ENCODE data around the gene ABCC6. TPM values are rescaled to one million over a fixed set of nuclear protein-coding genes. Genes with fewer than 3 reads are reported as not detected.
"Not testable (repeated sequence)": the region's sequence is repeated elsewhere in the genome, so short reads cannot be mapped to it uniquely, and the experiment has no call there.

Gene ABCC6
- total RNA-seq, 2 donors from 2014 or later, result 0.41 to 1.5 TPM

DNA sequence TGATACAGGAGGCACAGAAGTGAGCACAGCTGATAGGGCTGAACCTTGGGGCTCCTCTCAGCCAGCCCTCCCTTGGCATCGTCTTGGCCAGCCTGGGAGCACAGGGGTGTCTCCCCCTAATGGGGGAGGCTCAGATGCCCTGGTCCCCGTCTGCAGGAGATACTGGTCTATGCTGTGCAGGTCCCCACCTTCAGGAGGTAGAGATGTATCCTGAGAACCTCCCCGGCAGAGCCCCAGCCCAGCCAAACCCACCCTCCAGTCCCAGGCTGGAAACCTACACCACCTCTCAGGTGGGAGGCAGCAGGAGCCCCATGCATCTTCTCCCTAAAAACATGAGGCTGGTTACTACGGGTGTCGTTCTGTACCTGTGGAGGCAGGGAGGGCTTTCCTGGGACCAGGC lies 38.7 kb downstream of the ABCC6 start:
- ATAC-seq (ENCODE audit: insufficient number of reproducible peaks, low FRiP score, low read depth), result no peak
- no peaks in the 10 kb centered on the region for H3K9me3 ChIP-seq

DNA sequence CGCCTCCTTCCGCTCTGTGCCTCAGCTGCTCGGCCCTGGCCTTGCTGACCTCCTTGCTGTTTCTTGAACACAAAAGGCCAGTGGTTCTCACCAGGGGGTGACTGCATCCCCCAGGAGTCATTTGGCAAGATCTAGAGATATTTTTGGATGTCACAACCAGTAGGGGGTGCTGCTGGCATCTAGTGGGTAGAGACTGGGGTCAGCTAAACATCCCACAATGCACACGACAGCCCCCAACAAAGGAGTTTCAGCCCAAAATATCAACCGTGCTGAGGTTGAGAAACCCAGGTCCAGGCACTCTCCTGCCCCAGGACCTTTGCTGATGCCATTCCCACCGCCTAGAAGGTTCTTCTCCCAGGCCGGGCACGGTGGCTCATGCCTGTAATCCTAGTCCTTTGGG lies 39.7 kb downstream of the ABCC6 start:
- Histone ChIP-seq H3K36me3 (no peaks in the 10 kb centered on the region), H3K9me3 (no peaks in the 10 kb centered on the region), H3K27me3 (replicated peaks; ENCODE audit: insufficient read depth) (no peaks in the 10 kb centered on the region), H3K27ac (no peak overlapping the region), H3K4me1 (ENCODE audit: control insufficient read depth in 1 of 2, low read depth in 2 of 2) (no peaks in the 10 kb centered on the region), H3K4me3 (no peak overlapping the region)
- ATAC-seq (ENCODE audit: insufficient number of reproducible peaks, low FRiP score, low read depth), result no peak
- TF ChIP-seq, protein P1, sequence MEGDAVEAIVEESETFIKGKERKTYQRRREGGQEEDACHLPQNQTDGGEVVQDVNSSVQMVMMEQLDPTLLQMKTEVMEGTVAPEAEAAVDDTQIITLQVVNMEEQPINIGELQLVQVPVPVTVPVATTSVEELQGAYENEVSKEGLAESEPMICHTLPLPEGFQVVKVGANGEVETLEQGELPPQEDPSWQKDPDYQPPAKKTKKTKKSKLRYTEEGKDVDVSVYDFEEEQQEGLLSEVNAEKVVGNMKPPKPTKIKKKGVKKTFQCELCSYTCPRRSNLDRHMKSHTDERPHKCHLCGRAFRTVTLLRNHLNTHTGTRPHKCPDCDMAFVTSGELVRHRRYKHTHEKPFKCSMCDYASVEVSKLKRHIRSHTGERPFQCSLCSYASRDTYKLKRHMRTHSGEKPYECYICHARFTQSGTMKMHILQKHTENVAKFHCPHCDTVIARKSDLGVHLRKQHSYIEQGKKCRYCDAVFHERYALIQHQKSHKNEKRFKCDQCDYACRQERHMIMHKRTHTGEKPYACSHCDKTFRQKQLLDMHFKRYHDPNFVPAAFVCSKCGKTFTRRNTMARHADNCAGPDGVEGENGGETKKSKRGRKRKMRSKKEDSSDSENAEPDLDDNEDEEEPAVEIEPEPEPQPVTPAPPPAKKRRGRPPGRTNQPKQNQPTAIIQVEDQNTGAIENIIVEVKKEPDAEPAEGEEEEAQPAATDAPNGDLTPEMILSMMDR (IDR thresholded peaks at IDR 0.05), result no peak
- DNase-seq (ENCODE audit: low spot score), result no peak

More for the DNA sequence above, 38.7 kb downstream of the ABCC6 start:
- no peak for DNase-seq (ENCODE audit: low spot score)
- Histone ChIP-seq H3K36me3 (no peaks in the 10 kb centered on the region), H3K27me3 (replicated peaks; ENCODE audit: insufficient read depth) (no peaks in the 10 kb centered on the region), H3K4me3 (no peak overlapping the region), H3K27ac (no peak overlapping the region), H3K4me1 (ENCODE audit: control insufficient read depth in 1 of 2, low read depth in 2 of 2) (no peaks in the 10 kb centered on the region)
- TF ChIP-seq, protein P1 (IDR thresholded peaks at IDR 0.05), result no peak

DNA sequence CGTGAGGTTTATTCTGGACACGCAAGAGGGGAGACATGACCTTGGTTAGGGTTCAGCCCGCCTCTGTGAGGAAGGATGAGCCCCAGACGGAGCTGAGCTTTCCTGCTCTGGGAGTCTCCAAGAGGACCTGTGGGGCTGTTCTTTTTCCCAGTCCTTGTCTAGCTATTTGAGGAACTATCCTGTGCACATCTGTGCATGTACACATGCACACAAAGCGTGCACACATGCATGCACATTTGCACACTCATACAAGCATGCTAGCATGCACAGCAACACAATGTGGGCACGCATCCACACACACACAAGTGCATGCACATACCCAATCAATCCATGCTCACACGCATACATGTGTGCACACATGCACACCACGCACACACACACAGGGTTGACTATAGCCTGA lies 40.4 kb downstream of the ABCC6 start:
- Histone ChIP-seq H3K4me1 (ENCODE audit: control insufficient read depth in 1 of 2, low read depth in 2 of 2) (no peaks in the 10 kb centered on the region), H3K9me3 (no peaks in the 10 kb centered on the region), H3K27ac (no peak overlapping the region), H3K36me3 (no peaks in the 10 kb centered on the region), H3K4me3 (no peak overlapping the region), H3K27me3 (replicated peaks; ENCODE audit: insufficient read depth) (no peaks in the 10 kb centered on the region)
- TF ChIP-seq, protein P1 (IDR thresholded peaks at IDR 0.05), result no peak
- DNase-seq (ENCODE audit: low spot score), result no peak
- ATAC-seq (ENCODE audit: insufficient number of reproducible peaks, low FRiP score, low read depth), result no peak

DNA sequence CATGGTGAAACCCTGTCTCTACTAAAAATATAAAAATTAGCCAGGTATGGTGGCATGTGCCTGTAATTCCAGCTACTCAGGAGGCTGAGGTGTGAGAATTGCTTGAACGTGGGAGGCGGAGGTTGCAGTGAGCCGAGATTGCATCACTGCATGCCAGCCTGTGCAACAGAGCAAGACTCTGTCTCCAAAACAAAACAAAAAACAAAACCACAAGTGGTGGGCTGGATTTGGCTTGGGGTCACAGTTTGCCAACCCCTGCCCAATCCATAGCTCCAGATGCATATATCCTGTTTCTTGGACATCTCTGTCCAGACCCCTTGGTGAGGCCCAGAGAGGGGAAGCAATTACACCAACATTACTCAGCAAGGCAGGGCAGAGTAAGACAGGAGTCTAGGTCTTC lies 41.5 kb downstream of the ABCC6 start:
- DNase-seq (ENCODE audit: low spot score); ATAC-seq (ENCODE audit: insufficient number of reproducible peaks, low FRiP score, low read depth); H3K9me3 ChIP-seq: not testable (repeated sequence)

DNA sequence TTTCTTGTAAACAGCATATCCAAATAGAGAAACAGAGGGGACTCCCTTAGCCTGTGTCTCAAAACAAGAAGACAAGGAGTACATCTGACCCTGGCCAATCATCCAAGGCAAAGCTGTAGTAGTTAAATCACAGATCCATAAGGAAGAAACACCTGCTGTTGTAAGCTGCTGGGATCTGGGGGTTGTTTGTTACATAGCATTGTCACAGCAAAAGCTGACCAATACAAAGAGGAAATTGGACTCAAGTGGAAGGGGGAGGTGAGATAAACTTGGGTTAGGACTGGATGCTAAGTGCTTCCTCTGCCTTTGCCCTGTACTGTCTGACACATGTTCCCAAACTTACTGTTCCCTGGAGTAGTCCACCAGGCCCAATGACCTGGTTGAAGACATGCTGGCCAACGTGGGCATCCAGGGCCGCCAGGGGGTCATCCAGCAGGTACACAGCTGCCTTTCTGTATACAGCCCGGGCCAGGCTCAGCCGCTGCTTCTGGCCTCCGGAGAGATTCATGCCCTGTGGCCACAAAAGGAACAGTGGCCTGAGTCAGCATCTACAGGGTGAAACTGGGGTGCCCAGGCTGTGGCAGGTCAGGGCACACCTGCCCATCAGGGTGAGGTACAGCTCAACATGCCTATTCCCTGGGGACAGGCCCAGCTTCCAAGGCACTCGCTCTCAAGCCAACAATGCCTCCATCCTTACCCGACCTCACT lies 44.7 kb downstream of the ABCC6 start:
- Histone ChIP-seq H3K27ac (no peak overlapping the region), H3K36me3 (no peaks in the 10 kb centered on the region), H3K4me1 (ENCODE audit: control insufficient read depth in 1 of 2, low read depth in 2 of 2) (no peaks in the 10 kb centered on the region), H3K4me3 (no peak overlapping the region), H3K27me3 (replicated peaks; ENCODE audit: insufficient read depth) (no peaks in the 10 kb centered on the region), H3K9me3 (no peaks in the 10 kb centered on the region)
- ATAC-seq (ENCODE audit: insufficient number of reproducible peaks, low FRiP score, low read depth) (no peak), DNase-seq (ENCODE audit: low spot score) (no peak)
- TF ChIP-seq, protein P1 (IDR thresholded peaks at IDR 0.05), result no peak

More for the DNA sequence above, 41.5 kb downstream of the ABCC6 start:
- H3K36me3 ChIP-seq; H3K4me1 ChIP-seq (ENCODE audit: control insufficient read depth in 1 of 2, low read depth in 2 of 2); H3K27ac ChIP-seq; H3K27me3 ChIP-seq (replicated peaks; ENCODE audit: insufficient read depth); H3K4me3 ChIP-seq: not testable (repeated sequence)

DNA sequence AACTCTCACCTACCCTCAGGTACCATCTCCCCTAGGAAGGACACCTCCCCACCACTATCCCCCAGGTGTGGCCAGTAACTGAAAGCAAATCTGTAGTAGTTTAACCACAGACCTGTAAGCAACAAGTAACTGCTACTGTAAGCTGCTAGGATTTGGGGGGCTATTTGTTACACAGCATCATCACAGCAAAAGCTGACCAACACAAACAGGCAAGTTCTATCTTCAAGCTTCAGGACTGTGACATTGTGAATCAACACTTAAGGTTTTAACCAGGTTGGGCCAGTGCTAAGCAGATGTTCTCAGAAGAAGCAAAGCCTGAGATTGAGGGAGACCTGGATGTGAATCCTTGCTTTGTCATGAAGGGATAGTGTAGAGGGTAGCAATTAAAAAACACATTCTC lies 47.0 kb downstream of the ABCC6 start:
- DNase-seq (ENCODE audit: low spot score), result no peak
- ATAC-seq (ENCODE audit: insufficient number of reproducible peaks, low FRiP score, low read depth), result no peak
- Histone ChIP-seq H3K27me3 (replicated peaks; ENCODE audit: insufficient read depth) (no peaks in the 10 kb centered on the region), H3K4me1 (ENCODE audit: control insufficient read depth in 1 of 2, low read depth in 2 of 2) (no peaks in the 10 kb centered on the region), H3K4me3 (no peak overlapping the region), H3K9me3 (no peaks in the 10 kb centered on the region), H3K27ac (no peak overlapping the region), H3K36me3 (no peaks in the 10 kb centered on the region)
- TF ChIP-seq, protein P1 (IDR thresholded peaks at IDR 0.05), result no peak
